ENCODE results near the gene SENP1. TPM values are rescaled to one million over a fixed set of nuclear protein-coding genes. Genes with fewer than 3 reads are reported as not detected.

The SENP1 gene
- total and polyA plus RNA-seq, 2 of the 13 experiments (the other 11 are each of a cell fraction or from before 2014, with no cell fraction given), result 14.0 to 20.2 TPM

GRCh38 chr12:48105867-48106680 lies at the start of gene SENP1 (continued):
- no peak; the same call in 1 of the 2 replicates for TF ChIP-seq GTF3A (CRISPR knock-in tag; conservative IDR thresholded peaks at IDR 0.05)
- no peak for TF ChIP-seq FIP1L1 (IDR thresholded peaks at IDR 0.05; ENCODE audit: borderline replicate concordance, insufficient read depth, low read depth, low read length)
- TF ChIP-seq TIGD3 (CRISPR knock-in tag; IDR thresholded peaks at IDR 0.05; ENCODE audit: borderline replicate concordance), result no peak
- TF ChIP-seq GATAD1 (CRISPR knock-in tag; IDR thresholded peaks at IDR 0.05), result peak; percentile 95
- TF ChIP-seq ZIK1 (CRISPR knock-in tag; IDR thresholded peaks at IDR 0.05; ENCODE audit: borderline replicate concordance, low read depth), result peak; percentile 61; the same call in 1 of the 2 replicates
- TF ChIP-seq ZBTB7A (CRISPR knock-in tag; IDR thresholded peaks at IDR 0.05), result 0 out of 2 replicates have a peak, but pooled peaks have one; percentile 52
- no peak for TF ChIP-seq SP2 (CRISPR knock-in tag; IDR thresholded peaks at IDR 0.05)
- peak; percentile 44; the same call in 1 of the 2 replicates for TF ChIP-seq BRF2 (CRISPR knock-in tag; IDR thresholded peaks at IDR 0.05)
- peak; percentile 70 for TF ChIP-seq HNRNPLL (IDR thresholded peaks at IDR 0.05; ENCODE audit: low read depth, low read length, poor library complexity, severe bottlenecking)
- TF ChIP-seq CENPT (CRISPR knock-in tag; IDR thresholded peaks at IDR 0.05; ENCODE audit: low read depth), result no peak
- no peak; the same call in 1 of the 2 replicates for TF ChIP-seq HIC2 (CRISPR knock-in tag; IDR thresholded peaks at IDR 0.05; ENCODE audit: low read depth)
- peak; percentile 84 for TF ChIP-seq MYPOP (CRISPR knock-in tag; IDR thresholded peaks at IDR 0.05)
- TF ChIP-seq ZNF275 (CRISPR knock-in tag; IDR thresholded peaks at IDR 0.05; ENCODE audit: borderline replicate concordance), result no peak; the same call in 1 of the 2 replicates
- peak; percentile 64; the same call in 1 of the 2 replicates for TF ChIP-seq ZNF704 (CRISPR knock-in tag; IDR thresholded peaks at IDR 0.05; ENCODE audit: borderline replicate concordance)
- TF ChIP-seq NKX3-1 (CRISPR knock-in tag; IDR thresholded peaks at IDR 0.05), result peak; percentile 43; the same call in 1 of the 2 replicates
- peak; percentile 91; the same call in 1 of the 2 replicates for TF ChIP-seq ATF7-NPFF (CRISPR knock-in tag; IDR thresholded peaks at IDR 0.05; ENCODE audit: low read depth)
- no peak for TF ChIP-seq ZBTB37 (CRISPR knock-in tag; IDR thresholded peaks at IDR 0.05)

Data from HepG2 (cell line).